ENCODE measurements around the gene ARFGAP3.

- TF ChIP-seq POLR2AphosphoS5 (IDR thresholded peaks at IDR 0.05; ENCODE audit: borderline replicate concordance, low read depth, low read length): no peak
- TF ChIP-seq FOXP2 (optimal IDR thresholded peaks at IDR 0.05; ENCODE audit: control extremely low read depth, extremely low read length, insufficient read depth): no peak
These were observed 79.9 kb downstream of the ARFGAP3 start for GRCh38 chr22:42777126-42777525.

All from SK-N-MC (cell line).